MM.1S (cell line): ENCODE results near the gene SNTB2.

Experiments used
- CTCF ChIP-seq: fragments of 300-600 bp; sonication (generic); IDR thresholded peaks from 2 replicates; pipeline ENCODE4 v1.5.1; 2016; ENCODE audit warnings: antibody characterized with exemption, low read length, mixed read lengths
- EZH2 ChIP-seq: fragments of 300-600 bp; sonication (generic); optimal IDR thresholded peaks from 2 replicates; pipeline ENCODE3; 2017; ENCODE audit warnings: low read depth, mild to moderate bottlenecking, antibody characterized with exemption, low read length, mixed read lengths
- EZH2phosphoT487 ChIP-seq: fragments of 300-600 bp; sonication (generic); IDR thresholded peaks from 2 replicates; pipeline ENCODE4 v1.6.1; 2018; ENCODE audit warnings: antibody characterized with exemption, low read length

GRCh38 chr16:69165584-69165983 is 21.4 kb upstream of the SNTB2 start:
- no peak for TF ChIP-seq EZH2phosphoT487
- TF ChIP-seq CTCF = no peak
- TF ChIP-seq EZH2 = no peak
